Mucosa of descending colon (tissue), 3 donors: ENCODE results near the gene MAPRE2. TPM values are rescaled to one million over a fixed set of nuclear protein-coding genes. Genes with fewer than 3 reads are reported as not detected.

ENCODE experiments used
- ATAC-seq: fragments of 200-7000 bp; cut with Tn5 transposase; one replicate; pipeline ENCODE4 v1.9.1; 2020; ENCODE audit warnings: mild to moderate bottlenecking, moderate library complexity
- DNase-seq, 3 donors: peaks; one replicate each; pipeline ENCODE4 v3.0.0-alpha.2; 2020
- H3K36me3 ChIP-seq: fragments of 200-600 bp; one replicate; pipeline ENCODE4 v1.8.0; 2021; ENCODE audit warnings: low read depth, mild to moderate bottlenecking
- H3K4me1 ChIP-seq: fragments of 200-600 bp; one replicate; pipeline ENCODE4 v1.8.0; 2021; ENCODE audit warnings: low read depth, mild to moderate bottlenecking
- H3K4me3 ChIP-seq: fragments of 200-600 bp; one replicate; pipeline ENCODE4 v1.8.0; 2021; ENCODE audit warnings: mild to moderate bottlenecking
- H3K9me3 ChIP-seq: fragments of 200-600 bp; one replicate; pipeline ENCODE4 v1.8.0; 2021; ENCODE audit warnings: mild to moderate bottlenecking
- intact Hi-C, 2 donors: fragments of 100-400 bp; cut with DNase I in 1 of 2; cut with micrococcal nuclease in 1 of 2; formaldehyde crosslinking; loops; one replicate each; pipeline versions ENCODE4 v1.11.0 to v1.11.1; 2022; cut with DNase I, micrococcal nuclease
- total RNA-seq, 3 donors: library from RNA; stranded (reverse); fragmentation: NEBNext Ultra II Directional in 2 of 3; extraction: Animal tissue kit (Norgen Biotek cat#: 25700) in 2 of 3; gene quantifications; one replicate each; pipeline versions ENCODE4 v1.2.1 to v1.2.4, GENCODE V29; 2021 to 2023
- TF ChIP-seq, protein P1 (sequence below): fragments of 200-600 bp; IDR thresholded peaks from one replicate; pipeline ENCODE4 v1.8.0; 2022; ENCODE audit warnings: antibody characterized with exemption, mild to moderate bottlenecking
- donor health status: DM: no; HTN: no; CAD: no; lungs with moderate emphysema.
- donor health status: DM: no; HTN: no; CAD: no.
- donor health status: DM: no; HTN: yes; CAD: no.

The MAPRE2 gene
- total RNA-seq, 3 donors from 2014 or later: 26.4 to 31.3 (median 27.3) TPM

DNA sequence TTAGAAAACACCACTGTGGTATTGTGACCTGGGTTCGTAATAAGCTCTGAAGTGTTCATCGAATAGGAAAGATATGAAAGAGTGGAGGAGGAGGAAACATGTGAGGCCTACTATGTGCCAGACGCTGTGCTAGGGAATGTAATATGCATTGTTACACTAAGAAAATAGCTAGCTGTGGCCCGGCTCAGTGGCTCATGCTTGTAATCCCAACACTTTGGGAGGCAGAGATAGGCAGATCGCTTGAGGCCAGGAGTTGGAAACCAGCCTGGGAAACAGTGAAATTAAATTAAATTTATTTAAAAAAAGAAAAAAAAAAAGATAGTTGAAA lies 150.4 kb downstream of the MAPRE2 start:
- Histone ChIP-seq H3K4me1 (no peaks in the 10 kb centered on the region), H3K9me3 (no peaks in the 10 kb centered on the region), H3K36me3 (no peaks in the 10 kb centered on the region), H3K4me3 (no peak overlapping the region)
- intact Hi-C loops: no loop called here
- TF ChIP-seq, protein P1, sequence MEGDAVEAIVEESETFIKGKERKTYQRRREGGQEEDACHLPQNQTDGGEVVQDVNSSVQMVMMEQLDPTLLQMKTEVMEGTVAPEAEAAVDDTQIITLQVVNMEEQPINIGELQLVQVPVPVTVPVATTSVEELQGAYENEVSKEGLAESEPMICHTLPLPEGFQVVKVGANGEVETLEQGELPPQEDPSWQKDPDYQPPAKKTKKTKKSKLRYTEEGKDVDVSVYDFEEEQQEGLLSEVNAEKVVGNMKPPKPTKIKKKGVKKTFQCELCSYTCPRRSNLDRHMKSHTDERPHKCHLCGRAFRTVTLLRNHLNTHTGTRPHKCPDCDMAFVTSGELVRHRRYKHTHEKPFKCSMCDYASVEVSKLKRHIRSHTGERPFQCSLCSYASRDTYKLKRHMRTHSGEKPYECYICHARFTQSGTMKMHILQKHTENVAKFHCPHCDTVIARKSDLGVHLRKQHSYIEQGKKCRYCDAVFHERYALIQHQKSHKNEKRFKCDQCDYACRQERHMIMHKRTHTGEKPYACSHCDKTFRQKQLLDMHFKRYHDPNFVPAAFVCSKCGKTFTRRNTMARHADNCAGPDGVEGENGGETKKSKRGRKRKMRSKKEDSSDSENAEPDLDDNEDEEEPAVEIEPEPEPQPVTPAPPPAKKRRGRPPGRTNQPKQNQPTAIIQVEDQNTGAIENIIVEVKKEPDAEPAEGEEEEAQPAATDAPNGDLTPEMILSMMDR: no peak
- DNase-seq (no peak), ATAC-seq (no peak)

DNA sequence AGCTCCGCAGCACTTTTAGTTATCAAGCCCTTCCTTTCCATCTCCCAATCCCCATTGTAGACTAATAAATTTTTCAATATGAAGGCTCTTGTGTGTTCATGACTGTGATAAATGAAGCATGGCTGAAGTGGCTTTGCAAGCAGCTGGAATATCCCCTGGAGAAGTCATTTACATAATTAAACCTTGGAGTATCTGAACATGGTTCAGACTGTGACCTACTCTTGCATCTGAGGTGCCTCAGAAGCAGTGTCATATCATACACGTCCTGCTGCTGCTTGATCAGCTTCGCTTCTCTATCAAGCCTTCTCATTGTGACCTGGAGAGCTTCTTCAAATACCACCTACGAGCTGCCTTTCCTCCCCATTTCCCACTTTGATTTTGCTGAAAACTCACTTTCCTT lies 151.2 kb downstream of the MAPRE2 start:
- no peaks in the 10 kb centered on the region for H3K4me1 ChIP-seq
- no peak for DNase-seq
- no peak overlapping the region for H3K4me3 ChIP-seq
- TF ChIP-seq, protein P1: no peak
- no peak for ATAC-seq
- intact Hi-C loops: no loop called here
- no peaks in the 10 kb centered on the region for H3K9me3 ChIP-seq
- H3K36me3 ChIP-seq: no peaks in the 10 kb centered on the region

Other genes starting within 250 kb of the MAPRE2 start
- 10 to 100 TPM; 23.1 to 33.3 (median 25.3) TPM for gene ZNF397, start 199.6 kb downstream of the MAPRE2 start, total RNA-seq
- gene ZSCAN30, start 248.8 kb downstream of the MAPRE2 start, total RNA-seq: 10 to 100 TPM in 2 of 3 donors, 1 to 10 TPM in 1; 9.7 to 14.9 (median 14.3) TPM